ENCODE results near the gene SLC47A1.
"Not testable (repeated sequence)": the region's sequence is repeated elsewhere in the genome, so short reads cannot be mapped to it uniquely, and the experiment has no call there.

SLC47A1 gene

GRCh38 chr17:19558946-19559345 is 25.3 kb downstream of the SLC47A1 start:
- DNase-seq: no peak

- no peak for DNase-seq
Observed at GRCh38 chr17:19561697-19562318, 28.2 kb downstream of the SLC47A1 start.

GRCh38 chr17:19565817-19566575 is 32.3 kb downstream of the SLC47A1 start:
- DNase-seq: no peak

GRCh38 chr17:19567216-19568015 is 33.8 kb downstream of the SLC47A1 start:
- DNase-seq: no peak

GRCh38 chr17:19568016-19568350 is 34.3 kb downstream of the SLC47A1 start:
- no peak for DNase-seq

- no peak for DNase-seq
Observed at GRCh38 chr17:19569785-19570543, 36.3 kb downstream of the SLC47A1 start.

- no peak for DNase-seq
Observed at GRCh38 chr17:19570544-19571062, 36.9 kb downstream of the SLC47A1 start.

- no peak for DNase-seq
Observed at GRCh38 chr17:19573075-19573474, 39.4 kb downstream of the SLC47A1 start.

- DNase-seq: no peak
Observed at GRCh38 chr17:19574956-19575355, 41.3 kb downstream of the SLC47A1 start.

GRCh38 chr17:19578545-19578944 is 44.9 kb downstream of the SLC47A1 start:
- DNase-seq: no peak

GRCh38 chr17:19579192-19579761 is 45.6 kb downstream of the SLC47A1 start:
- no peak for DNase-seq

- no peak for DNase-seq
Observed at GRCh38 chr17:19579867-19580565, 46.4 kb downstream of the SLC47A1 start.

GRCh38 chr17:19580566-19580920 is 46.9 kb downstream of the SLC47A1 start:
- DNase-seq: not testable (repeated sequence)

GRCh38 chr17:19582152-19582551 is 48.5 kb downstream of the SLC47A1 start:
- not testable (repeated sequence) for DNase-seq

GRCh38 chr17:19583871-19584270 is 50.2 kb downstream of the SLC47A1 start:
- no peak for DNase-seq

GRCh38 chr17:19590451-19590850 is 56.8 kb downstream of the SLC47A1 start:
- DNase-seq: no peak

GRCh38 chr17:19590912-19591551 is 57.4 kb downstream of the SLC47A1 start:
- DNase-seq: no peak

GRCh38 chr17:19592316-19592715 is 58.7 kb downstream of the SLC47A1 start:
- no peak for DNase-seq

- no peak for DNase-seq
Observed at GRCh38 chr17:19596869-19597268, 63.2 kb downstream of the SLC47A1 start.

- no peak for DNase-seq
Observed at GRCh38 chr17:19610311-19610710, 76.7 kb downstream of the SLC47A1 start.

GRCh38 chr17:19610879-19611278 is 77.2 kb downstream of the SLC47A1 start:
- DNase-seq: no peak
